Measurements from ENCODE around the gene DVL3.

The DVL3 gene

GRCh38 chr3:184164648-184165330, 9.6 kb downstream of the DVL3 start:
- H3K4me3 ChIP-seq (ENCODE audit: low read length): no peak overlapping the region
- DNase-seq (ENCODE audit: low read depth): no peak
- TF ChIP-seq CTCF (conservative IDR thresholded peaks at IDR 0.05; ENCODE audit: low read depth, low read length): no peak

- no peak for DNase-seq (ENCODE audit: low read depth)
- H3K4me3 ChIP-seq (ENCODE audit: low read length): no peak overlapping the region
- TF ChIP-seq CTCF (conservative IDR thresholded peaks at IDR 0.05; ENCODE audit: low read depth, low read length): no peak
Measured at GRCh38 chr3:184165543-184165942, 10.4 kb downstream of the DVL3 start.

- no peak overlapping the region for H3K4me3 ChIP-seq (ENCODE audit: low read length)
- DNase-seq (ENCODE audit: low read depth): no peak
- TF ChIP-seq CTCF (conservative IDR thresholded peaks at IDR 0.05; ENCODE audit: low read depth, low read length): no peak
Measured at GRCh38 chr3:184166671-184167070, 11.5 kb downstream of the DVL3 start.

- TF ChIP-seq CTCF (conservative IDR thresholded peaks at IDR 0.05; ENCODE audit: low read depth, low read length): no peak
- no peak for DNase-seq (ENCODE audit: low read depth)
- no peak overlapping the region for H3K4me3 ChIP-seq (ENCODE audit: low read length)
Measured at GRCh38 chr3:184167786-184168185, 12.6 kb downstream of the DVL3 start.

- no peak for DNase-seq (ENCODE audit: low read depth)
- no peak for TF ChIP-seq CTCF (conservative IDR thresholded peaks at IDR 0.05; ENCODE audit: low read depth, low read length)
- H3K4me3 ChIP-seq (ENCODE audit: low read length): no peak overlapping the region
Measured at GRCh38 chr3:184168363-184169120, 13.4 kb downstream of the DVL3 start.

GRCh38 chr3:184169896-184170875, 15.0 kb downstream of the DVL3 start:
- no peak overlapping the region for H3K4me3 ChIP-seq (ENCODE audit: low read length)
- no peak for TF ChIP-seq CTCF (conservative IDR thresholded peaks at IDR 0.05; ENCODE audit: low read depth, low read length)
- no peak for DNase-seq (ENCODE audit: low read depth)
